Heart left ventricle (tissue), 13 donors: ENCODE measurements around the gene WWC1.

Experiments used
- POLR2A ChIP-seq, 2 donors: fragments of 450-650 bp; IDR thresholded peaks; one replicate each; pipeline ENCODE4 v1.6.1; 2017; ENCODE audit warnings: antibody characterized with exemption in 2 of 2, mild to moderate bottlenecking in 2 of 2, moderate library complexity in 2 of 2
- TF ChIP-seq, protein P1 (sequence below), 12 donors: fragments of 200-600 bp; sonication (generic) in 4 of 12; IDR thresholded peaks; one replicate each; pipeline versions ENCODE4 v1.5.0 to v1.8.0; 2018 to 2022; ENCODE audit warnings: antibody characterized with exemption in 12 of 12, mild to moderate bottlenecking in 5 of 12
- donor health status: ischemic (EF 13 %, LVEDD 7.1; RV severe dilation, severe dysfunction).
- donor health status: DM: no; HTN: yes; CAD: no.
- donor health status: DM: no; HTN: no; CAD: no.
- donor health status: ischemic (EF 25% LVEDD 6.9; RV normal size, moderate dysfunction).
- donor health status: ischemic (EF 25% LVEDD 5.7; RV mildly dilated, moderate dysfunction).
- donor health status: ischemic (EF 35%, LVEDD 5.7; RV mildly dilated, moderate dysfunction).
- donor health status: nonischemic (EF 11% LVEDD 7.7; RV severe dilation, severe dysfunction).
- donor health status: DM: yes; HTN: yes; CAD: no.
- donor health status: PGD.
- donor health status: ischemic (EF 29% LVEDD 5.4; RV normal size, mild dysfunction).
- donor health status: nonischemic (EF 23%, LVEDD 6.1; RV moderate dilation, normal function).

- TF ChIP-seq, protein P1, sequence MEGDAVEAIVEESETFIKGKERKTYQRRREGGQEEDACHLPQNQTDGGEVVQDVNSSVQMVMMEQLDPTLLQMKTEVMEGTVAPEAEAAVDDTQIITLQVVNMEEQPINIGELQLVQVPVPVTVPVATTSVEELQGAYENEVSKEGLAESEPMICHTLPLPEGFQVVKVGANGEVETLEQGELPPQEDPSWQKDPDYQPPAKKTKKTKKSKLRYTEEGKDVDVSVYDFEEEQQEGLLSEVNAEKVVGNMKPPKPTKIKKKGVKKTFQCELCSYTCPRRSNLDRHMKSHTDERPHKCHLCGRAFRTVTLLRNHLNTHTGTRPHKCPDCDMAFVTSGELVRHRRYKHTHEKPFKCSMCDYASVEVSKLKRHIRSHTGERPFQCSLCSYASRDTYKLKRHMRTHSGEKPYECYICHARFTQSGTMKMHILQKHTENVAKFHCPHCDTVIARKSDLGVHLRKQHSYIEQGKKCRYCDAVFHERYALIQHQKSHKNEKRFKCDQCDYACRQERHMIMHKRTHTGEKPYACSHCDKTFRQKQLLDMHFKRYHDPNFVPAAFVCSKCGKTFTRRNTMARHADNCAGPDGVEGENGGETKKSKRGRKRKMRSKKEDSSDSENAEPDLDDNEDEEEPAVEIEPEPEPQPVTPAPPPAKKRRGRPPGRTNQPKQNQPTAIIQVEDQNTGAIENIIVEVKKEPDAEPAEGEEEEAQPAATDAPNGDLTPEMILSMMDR (IDR thresholded peaks at IDR 0.05): no peak
- TF ChIP-seq POLR2A (IDR thresholded peaks at IDR 0.05): no peak
Measured at GRCh38 chr5:168346417-168346816, 55.0 kb downstream of the WWC1 start.
